PC-9 (cell line): ENCODE measurements around the gene DIP2C.

Experiments used
- EZH2 ChIP-seq: fragments of 200-600 bp; sonication (generic); IDR thresholded peaks from 2 replicates; pipeline ENCODE4 v1.8.0; 2017; ENCODE audit warnings: antibody characterized with exemption, low read depth
- TF ChIP-seq, protein P1 (sequence below): fragments of 200-600 bp; sonication (generic); conservative IDR thresholded peaks from 2 replicates; pipeline ENCODE4 v1.6.1; 2017; ENCODE audit warnings: mixed run types, antibody characterized with exemption, mild to moderate bottlenecking, moderate library complexity

DNA sequence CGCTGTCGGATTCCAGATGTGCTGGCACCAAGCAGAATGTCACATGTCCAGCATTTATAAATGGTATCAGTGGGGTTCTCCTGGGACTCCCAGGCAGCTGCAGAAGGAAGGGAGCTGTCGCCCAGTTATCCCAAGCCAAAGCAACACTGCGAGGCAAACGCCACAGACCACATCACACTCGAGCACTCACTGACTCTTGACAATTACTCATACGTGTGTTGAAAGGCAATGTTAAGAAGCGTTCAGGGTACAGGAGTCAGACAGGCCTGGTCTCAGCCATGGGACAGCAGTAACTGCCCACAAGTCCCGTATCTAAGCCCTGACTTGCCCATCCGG, 113.4 kb downstream of the DIP2C start:
- TF ChIP-seq, protein P1, sequence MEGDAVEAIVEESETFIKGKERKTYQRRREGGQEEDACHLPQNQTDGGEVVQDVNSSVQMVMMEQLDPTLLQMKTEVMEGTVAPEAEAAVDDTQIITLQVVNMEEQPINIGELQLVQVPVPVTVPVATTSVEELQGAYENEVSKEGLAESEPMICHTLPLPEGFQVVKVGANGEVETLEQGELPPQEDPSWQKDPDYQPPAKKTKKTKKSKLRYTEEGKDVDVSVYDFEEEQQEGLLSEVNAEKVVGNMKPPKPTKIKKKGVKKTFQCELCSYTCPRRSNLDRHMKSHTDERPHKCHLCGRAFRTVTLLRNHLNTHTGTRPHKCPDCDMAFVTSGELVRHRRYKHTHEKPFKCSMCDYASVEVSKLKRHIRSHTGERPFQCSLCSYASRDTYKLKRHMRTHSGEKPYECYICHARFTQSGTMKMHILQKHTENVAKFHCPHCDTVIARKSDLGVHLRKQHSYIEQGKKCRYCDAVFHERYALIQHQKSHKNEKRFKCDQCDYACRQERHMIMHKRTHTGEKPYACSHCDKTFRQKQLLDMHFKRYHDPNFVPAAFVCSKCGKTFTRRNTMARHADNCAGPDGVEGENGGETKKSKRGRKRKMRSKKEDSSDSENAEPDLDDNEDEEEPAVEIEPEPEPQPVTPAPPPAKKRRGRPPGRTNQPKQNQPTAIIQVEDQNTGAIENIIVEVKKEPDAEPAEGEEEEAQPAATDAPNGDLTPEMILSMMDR, result no peak
- TF ChIP-seq EZH2, result no peak
